Activated CD8-positive, alpha-beta memory T cell treated with anti-CD3 and anti-CD28 coated beads for 24 hours (primary cell): ENCODE results near the gene PGC.

ENCODE experiments used
- DNase-seq: peaks from one replicate; pipeline ENCODE4 v3.0.0-alpha.2; 2020

PGC gene

GRCh38 chr6:41728073-41728936 lies 18.9 kb downstream of the PGC start:
- DNase-seq: no peak

- no peak for DNase-seq
These were observed 19.5 kb downstream of the PGC start for GRCh38 chr6:41727705-41728072.

- no peak for DNase-seq
These were observed 20.3 kb downstream of the PGC start for GRCh38 chr6:41726876-41727275.

- DNase-seq: no peak
These were observed 22.4 kb downstream of the PGC start for GRCh38 chr6:41724586-41725501.

GRCh38 chr6:41724228-41724580 lies 23.0 kb downstream of the PGC start:
- no peak for DNase-seq

- no peak for DNase-seq
These were observed 23.5 kb downstream of the PGC start for GRCh38 chr6:41723530-41724227.

GRCh38 chr6:41722969-41723529 lies 24.1 kb downstream of the PGC start:
- DNase-seq: no peak

- no peak for DNase-seq
These were observed 25.8 kb downstream of the PGC start for GRCh38 chr6:41721414-41721813.

GRCh38 chr6:41720783-41721182 lies 26.4 kb downstream of the PGC start:
- no peak for DNase-seq

GRCh38 chr6:41720262-41720620 lies 27.0 kb downstream of the PGC start:
- no peak for DNase-seq

GRCh38 chr6:41719436-41720261 lies 27.5 kb downstream of the PGC start:
- no peak for DNase-seq

- no peak for DNase-seq
These were observed 28.4 kb downstream of the PGC start for GRCh38 chr6:41718828-41719227.

- no peak for DNase-seq
These were observed 29.8 kb downstream of the PGC start for GRCh38 chr6:41717392-41717736.

- DNase-seq: no peak
These were observed 30.4 kb downstream of the PGC start for GRCh38 chr6:41716516-41717391.

- DNase-seq: no peak
These were observed 31.2 kb downstream of the PGC start for GRCh38 chr6:41715795-41716515.

- no peak for DNase-seq
These were observed 32.5 kb downstream of the PGC start for GRCh38 chr6:41714556-41715273.

- no peak for DNase-seq
These were observed 33.4 kb downstream of the PGC start for GRCh38 chr6:41713650-41714291.

- DNase-seq: no peak
These were observed 34.0 kb downstream of the PGC start for GRCh38 chr6:41713159-41713649.

- no peak for DNase-seq
These were observed 34.5 kb downstream of the PGC start for GRCh38 chr6:41712651-41713103.
